HG03159 (cell line): ENCODE measurements around the gene SLC22A1.
"Not testable (repeated sequence)": the region's sequence is repeated elsewhere in the genome, so short reads cannot be mapped to it uniquely, and the experiment has no call there.

Experiments
- ATAC-seq: cut with Tn5 transposase; IDR thresholded peaks from one replicate; pipeline ENCODE4 v1.9.1; 2021; ENCODE audit warnings: mild to moderate bottlenecking, moderate library complexity; ENCODE audit not compliant: unreplicated experiment

Gene SLC22A1

DNA sequence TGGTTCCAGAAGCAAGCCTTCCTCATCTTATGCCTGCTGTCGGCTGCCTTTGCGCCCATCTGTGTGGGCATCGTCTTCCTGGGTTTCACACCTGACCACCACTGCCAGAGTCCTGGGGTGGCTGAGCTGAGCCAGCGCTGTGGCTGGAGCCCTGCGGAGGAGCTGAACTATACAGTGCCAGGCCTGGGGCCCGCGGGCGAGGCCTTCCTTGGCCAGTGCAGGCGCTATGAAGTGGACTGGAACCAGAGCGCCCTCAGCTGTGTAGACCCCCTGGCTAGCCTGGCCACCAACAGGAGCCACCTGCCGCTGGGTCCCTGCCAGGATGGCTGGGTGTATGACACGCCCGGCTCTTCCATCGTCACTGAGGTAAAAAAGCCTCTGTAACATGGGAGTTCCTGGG is 366 bp downstream of the SLC22A1 start:
- ATAC-seq, result no peak

DNA sequence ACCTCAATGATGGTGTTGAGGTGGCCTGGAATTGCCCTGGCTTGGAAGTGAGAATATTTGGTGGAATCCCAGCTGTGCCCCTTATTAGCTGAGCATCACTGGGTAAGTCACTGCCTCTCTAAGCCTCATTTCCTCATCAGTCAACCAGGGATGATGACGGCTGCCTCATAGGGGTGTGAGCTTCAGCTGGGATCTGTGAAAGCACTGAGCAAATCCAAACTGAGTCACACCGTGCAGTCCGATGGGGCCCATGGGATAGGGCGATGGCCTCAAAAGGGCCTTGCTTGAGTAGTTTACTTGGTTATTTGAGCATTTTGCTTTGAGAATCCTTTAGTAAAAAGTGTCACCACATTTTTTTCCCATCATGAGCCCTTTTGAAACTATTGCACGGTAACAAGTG is 1.1 kb downstream of the SLC22A1 start:
- ATAC-seq, result no peak

DNA sequence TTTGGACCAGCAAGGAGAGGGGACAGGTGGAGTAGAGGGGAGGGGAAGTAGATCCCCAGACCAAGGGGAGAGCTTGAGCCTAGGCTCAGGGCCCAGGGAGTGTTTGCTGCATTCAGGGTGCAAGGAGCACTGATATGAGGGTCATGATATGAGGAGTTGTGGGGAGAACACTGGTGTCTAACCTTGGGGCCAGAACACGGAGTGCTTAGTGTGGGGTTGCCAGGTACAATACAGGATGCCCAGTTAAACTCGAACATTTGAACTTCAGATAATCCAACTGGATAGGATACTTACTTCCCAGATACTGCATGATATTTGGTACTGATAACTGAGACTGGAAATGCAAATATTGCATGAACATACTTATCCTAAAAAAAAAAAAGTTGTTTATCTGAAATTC is 2.4 kb downstream of the SLC22A1 start:
- no peak for ATAC-seq

DNA sequence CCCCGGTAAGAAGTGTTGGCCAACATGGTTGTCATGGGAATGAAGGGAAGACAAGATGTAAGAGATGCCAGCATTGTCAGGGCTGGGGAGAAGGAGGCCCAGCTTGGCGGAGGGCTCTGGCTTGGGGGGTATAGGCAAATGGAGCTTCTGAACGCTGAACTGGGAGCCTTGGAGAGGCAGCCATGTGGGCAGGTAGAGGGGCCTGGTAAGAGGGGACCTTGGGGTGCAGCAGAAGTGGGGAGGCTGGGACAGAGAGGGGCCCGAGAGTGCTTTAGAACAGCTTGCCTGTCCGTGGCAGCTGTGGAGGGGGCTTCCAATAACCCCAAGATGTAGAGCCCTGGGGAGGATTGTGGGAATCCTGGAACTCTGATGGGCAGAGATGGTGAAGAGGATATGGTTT is 3.0 kb downstream of the SLC22A1 start:
- no peak for ATAC-seq

DNA sequence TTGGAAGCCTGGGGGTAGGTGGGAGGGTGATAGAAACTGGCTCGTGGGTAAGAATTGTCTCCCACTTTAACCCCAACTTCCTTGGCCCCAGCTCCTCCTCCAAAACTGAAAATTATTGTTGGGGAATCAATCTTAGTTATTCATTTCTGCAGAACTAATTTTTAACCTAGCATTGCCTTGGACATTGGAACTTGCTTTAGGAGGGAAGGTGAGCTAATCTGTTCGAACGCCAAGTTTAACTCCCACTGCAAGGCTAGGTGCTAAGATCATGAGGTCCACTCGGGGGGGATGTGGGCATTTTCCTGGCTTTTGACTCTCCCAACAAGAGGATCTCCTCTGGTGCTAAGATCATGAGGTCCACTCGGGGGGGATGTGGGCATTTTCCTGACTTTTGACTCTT is 3.5 kb downstream of the SLC22A1 start:
- not testable (repeated sequence) for ATAC-seq

DNA sequence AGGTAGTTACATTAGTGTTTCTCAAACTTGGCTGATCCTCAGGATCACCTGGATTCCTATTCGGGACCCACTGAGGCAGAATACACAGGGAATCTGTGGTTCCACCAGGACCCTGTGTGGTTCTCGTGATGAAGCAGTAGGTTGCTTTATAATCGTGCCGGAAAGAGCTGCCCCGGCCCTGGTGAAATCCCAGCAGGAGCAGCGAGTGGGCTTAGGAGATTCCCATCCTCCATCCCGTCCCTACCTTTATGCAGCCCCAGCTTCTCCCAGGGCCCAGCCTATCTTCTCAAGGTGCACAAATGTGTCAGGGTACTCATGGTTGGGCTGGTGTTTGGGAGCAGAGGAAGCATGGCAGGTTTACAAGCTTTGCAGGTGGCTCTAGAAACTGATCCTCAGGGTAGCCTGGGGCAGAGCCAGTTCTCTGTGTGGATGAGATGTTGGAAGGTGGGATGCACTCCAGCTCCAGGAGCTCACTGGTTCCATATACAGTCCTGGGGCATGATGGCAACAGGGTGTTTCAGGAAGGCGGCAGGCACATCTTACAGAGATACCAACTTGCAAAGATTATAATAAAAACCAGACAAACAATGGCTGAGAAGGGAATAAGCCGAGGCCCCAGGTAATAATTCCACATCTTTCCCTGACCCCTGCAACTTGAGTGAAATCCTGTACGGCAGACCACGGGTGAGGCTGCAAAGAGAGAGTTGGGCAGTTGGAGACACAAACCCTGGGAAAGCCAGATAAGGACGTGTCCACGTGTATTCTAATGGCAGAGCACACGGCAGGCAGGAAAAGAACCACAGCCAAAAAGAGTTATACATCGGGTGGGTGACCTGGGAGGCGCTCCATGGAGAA is 5.9 kb downstream of the SLC22A1 start:
- ATAC-seq, result no peak

DNA sequence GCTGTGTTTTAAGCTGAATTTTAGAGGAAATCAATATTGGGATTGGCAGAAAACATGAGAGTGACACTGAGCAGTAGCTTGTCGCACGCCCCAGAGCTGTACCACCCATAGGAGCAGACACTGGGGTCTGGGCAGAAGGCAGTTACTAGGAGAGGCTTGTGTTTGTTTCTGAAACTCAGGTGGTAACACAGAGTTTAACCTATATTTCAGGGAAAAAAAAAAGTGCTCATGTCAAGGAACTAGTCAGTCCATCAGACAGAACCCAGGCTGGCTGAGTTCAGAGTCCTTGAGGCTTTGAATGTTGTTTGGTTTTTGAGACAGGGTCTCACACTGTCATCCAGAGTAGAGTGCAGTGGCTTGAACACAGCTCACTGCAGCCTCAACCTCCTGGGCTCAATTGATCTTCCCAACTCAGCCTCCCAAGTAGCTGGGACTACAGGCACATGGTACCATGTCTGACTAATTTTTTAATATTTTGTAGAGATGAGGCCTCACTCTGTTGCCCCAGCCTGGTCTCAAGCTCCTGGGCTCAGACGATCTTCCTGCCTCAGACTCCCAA is 6.6 kb downstream of the SLC22A1 start:
- no peak for ATAC-seq

DNA sequence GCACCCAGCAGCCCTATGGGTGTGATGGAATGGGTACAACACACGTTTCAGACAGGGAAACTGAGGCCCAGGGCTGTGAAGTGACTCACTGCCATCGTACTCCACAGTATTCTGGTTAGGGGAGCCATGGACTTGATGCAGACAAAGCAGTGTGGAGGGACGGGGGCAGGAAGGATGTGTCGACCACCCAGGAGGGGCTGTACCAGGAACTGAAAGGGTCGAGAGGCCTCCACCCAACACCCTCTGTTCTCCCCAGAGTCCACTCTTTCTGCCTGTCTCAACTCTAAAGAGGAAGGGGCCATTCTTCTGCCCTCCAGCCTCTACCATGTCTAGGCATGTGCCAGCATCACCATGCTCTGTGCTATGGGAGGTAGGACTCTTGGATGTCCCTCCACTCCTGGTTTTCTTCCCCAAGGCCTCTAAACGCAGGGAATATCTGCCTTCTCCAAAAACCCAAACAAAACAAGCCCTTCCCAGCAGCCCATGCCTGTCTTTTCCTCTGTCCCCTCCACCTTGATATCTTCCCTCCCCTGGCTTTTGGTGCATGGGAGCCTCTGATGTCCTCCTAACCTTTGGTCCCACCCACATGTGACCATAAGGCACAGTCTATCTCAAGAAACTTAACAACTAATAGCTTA is 7.4 kb downstream of the SLC22A1 start:
- ATAC-seq, result no peak

DNA sequence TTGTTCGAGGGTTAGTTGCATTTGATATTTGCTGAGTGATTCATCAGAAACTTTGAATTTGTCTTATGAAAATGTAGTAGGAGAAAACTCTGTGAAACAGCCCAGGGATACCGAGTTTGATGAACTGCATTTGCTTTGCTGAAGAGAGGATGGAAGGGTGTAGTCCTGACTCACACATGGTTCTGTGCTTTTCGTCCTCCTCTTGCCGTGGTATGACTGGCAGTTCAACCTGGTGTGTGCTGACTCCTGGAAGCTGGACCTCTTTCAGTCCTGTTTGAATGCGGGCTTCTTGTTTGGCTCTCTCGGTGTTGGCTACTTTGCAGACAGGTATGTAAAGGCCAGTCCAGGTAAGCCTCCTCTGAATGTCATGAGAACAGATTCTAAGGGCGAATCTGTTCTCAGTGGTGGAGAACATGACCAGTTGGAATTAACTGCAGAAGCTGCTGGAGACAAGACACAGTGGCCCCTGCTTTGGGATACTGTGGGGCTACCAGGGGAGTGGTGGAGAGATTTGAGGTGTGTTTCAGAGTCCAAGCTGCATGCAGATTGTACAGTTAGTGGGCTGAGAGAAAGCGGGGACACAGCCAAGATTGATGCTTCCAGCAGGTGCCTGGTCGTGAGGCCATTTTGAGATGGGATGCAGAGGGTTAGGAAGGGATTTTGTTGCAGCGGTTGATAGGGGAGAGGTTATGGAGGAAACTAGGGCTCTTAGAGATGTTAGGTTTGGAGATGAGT is 8.4 kb downstream of the SLC22A1 start:
- no peak for ATAC-seq

DNA sequence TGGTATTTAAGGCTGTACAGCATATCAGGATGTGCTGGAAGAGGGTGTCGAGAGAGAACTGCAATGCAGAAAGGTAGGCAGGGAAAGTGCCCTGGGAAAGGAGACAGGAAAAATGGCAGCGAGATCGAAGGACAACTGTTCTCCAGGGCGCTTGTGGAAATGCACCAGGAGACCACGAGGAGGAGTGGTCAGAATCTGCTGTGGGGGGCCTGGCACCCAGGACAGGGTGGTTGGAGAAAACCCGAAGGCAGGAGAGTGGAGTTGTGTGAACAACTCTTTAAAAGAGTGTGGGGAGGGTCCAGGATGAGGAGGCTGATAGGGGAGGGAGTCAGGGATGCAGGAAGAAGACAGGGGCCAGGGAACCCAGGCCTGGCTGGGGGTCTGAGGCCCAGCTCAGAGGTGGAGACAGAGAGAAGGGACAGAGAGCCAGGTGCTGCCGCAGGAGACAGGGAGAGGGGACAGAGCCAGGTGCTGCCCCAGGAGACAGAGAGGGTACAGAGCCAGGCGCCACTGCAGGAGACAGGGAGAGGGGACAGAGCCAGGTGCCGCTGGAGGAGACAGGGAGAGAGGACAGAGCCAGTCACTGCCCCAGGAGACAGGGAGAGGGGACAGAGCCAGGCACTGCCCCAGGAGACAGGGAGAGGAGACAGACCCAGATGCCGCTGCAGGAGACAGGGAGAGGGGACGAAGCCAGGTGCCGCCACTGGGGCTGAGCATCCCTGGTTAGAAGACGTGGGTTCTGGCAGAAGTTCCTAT is 9.3 kb downstream of the SLC22A1 start:
- no peak for ATAC-seq

DNA sequence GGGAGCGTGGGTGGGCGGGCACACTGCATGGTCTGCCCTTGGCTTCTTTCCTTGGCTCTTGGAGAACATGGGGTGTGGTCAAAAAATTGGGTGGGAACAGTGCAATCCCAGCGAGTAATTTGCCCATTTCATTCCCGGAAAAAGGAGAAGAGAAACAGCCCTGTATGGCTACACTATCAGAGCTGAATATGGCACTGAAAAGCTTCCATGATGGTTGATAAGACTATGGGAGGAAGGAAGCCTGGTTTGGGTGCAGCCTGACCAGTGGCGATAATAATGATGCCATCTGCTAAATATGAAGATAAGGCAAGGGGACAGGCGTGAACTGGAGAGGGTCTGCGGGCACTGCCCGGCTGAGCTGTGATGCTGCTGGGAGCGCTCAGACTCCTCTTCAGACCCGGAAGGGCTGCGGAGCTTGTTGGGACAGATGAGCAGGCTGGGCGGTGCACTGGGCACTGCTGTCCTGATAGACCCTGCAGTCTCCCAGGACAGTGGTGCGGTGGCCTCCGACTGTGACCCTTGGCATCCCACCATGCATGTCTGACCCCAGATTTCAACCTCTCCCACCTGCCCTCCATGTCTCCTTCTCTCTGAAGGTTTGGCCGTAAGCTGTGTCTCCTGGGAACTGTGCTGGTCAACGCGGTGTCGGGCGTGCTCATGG is 10.2 kb downstream of the SLC22A1 start:
- ATAC-seq, result no peak

DNA sequence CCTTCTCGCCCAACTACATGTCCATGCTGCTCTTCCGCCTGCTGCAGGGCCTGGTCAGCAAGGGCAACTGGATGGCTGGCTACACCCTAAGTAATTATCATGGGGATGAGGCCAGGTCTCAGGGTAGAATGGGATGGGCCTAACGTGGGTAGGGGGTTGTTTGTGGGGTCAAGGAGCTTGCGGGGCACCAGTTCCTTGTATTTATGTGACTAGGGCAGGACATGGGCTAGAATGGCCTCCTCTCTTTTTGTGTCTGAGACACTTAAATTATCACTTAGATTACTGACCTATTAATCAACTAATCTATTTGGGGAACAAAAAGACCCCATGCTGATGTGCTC is 10.7 kb downstream of the SLC22A1 start:
- ATAC-seq, result no peak

DNA sequence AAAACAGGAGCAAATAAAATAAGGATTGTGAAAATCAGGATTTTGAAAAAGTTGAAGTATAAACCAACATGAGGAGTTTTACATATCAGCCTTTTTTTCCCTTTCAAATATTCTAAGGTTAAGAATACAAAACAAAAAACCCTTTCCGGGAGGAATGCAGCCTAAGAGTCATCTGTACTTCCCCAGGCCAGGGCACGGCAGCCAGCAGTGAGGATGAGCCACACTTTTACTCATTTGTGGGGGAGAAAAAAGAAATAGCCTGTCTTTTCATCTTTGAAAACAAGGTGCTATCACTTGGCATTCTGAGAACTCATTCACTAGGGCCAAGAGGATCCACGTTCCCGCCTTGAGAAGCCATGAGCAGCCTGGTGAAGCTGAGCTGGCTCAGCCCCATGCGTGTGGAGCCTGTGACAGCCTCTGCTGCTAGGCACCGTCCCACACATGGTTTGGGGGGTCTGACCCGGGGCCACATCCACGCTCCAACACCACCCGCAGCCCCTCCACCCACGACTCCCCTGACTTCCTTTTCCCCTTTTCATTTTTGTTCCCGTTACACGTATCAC is 11.2 kb downstream of the SLC22A1 start:
- no peak for ATAC-seq

DNA sequence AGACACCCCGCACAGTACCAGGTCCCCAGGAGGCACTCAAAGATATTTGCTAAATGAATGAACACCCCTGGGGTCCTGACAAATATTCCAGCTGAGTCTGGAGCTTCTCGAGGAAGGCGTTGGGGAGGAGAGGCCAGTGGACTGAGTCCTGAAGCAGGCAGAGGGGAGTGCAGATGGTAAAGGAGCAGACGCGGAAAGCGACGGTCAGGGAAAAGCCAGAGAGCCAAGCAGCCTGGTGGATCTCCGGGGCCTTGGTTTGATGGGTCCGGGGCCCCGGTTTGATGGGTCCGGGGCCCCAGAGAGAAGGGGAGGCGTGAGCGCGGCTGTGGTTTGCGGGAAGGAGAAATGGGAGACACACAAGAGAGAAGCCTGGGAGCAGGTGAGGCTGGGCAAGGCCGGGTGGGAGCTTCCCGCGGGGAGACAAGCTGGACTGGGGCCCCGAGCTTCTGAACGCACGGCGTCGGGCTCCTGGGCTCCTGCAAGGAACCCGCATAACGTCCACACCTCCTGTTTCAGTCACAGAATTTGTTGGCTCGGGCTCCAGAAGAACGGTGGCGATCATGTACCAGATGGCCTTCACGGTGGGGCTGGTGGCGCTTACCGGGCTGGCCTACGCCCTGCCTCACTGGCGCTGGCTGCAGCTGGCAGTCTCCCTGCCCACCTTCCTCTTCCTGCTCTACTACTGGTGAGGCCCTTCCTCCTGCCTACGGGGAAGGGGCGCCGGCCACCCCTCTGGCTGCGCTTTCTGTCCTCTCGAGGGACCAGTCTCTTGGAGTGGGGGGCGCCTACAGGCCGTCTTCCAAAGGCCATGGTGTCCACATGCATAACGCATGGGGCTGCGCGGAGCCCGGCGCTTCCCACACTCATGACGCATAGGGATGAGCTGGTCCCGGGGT is 12.1 kb downstream of the SLC22A1 start:
- ATAC-seq, result no peak

DNA sequence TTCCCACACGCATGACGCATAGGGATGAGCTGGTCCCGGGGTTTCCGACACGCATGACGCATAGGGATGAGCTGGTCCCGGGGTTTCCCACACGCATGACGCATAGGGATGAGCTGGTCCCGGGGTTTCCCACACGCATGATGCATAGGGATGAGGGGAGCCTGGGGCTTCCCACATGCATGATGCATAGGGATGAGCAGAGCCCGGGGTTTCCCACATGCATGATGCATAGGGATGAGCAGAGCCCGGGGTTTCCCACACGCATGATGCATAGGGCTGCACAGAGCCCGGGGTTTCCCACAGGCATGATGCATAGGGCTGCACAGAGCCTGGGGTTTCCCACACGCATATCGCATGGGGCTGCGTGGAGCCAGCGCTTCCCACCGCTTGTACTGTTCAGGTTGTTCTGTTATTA is 12.7 kb downstream of the SLC22A1 start:
- ATAC-seq, result not testable (repeated sequence)

DNA sequence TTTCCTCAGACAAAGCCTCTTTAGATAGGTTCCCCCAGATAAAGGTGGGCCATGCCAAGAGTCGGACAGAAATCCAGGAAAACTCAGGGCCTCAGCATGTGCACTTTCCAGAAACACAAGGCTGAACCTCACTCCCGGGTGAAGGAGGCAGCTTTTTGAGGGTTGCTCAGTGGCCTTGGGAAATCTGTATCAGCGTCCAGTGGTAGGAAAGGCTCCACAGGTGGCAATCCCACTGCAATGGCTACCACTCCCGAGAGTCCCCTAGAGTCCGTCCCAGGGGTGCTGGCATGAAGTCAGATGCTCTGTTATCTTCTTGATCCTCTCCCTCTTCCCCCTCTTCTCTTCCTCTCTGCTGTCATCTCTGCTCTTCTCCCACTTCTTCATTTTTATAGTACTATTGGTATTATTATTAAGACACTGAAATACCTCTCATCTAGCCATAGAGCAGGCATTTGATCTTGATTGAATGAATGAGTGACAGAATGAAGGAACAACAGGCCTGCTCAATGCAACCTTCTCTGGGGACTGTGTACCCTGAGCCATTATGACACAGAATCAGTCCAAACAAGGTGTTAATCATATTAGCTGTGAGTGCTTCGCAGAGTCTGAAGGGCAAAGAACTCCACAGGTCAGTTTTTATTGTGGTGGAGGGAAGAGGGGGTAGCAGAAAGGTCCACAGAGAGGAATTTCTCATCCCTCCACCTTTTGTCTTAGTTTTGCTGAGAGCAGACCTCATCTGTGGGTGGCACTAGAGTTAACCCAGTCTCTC is 13.3 kb downstream of the SLC22A1 start:
- ATAC-seq, result no peak

DNA sequence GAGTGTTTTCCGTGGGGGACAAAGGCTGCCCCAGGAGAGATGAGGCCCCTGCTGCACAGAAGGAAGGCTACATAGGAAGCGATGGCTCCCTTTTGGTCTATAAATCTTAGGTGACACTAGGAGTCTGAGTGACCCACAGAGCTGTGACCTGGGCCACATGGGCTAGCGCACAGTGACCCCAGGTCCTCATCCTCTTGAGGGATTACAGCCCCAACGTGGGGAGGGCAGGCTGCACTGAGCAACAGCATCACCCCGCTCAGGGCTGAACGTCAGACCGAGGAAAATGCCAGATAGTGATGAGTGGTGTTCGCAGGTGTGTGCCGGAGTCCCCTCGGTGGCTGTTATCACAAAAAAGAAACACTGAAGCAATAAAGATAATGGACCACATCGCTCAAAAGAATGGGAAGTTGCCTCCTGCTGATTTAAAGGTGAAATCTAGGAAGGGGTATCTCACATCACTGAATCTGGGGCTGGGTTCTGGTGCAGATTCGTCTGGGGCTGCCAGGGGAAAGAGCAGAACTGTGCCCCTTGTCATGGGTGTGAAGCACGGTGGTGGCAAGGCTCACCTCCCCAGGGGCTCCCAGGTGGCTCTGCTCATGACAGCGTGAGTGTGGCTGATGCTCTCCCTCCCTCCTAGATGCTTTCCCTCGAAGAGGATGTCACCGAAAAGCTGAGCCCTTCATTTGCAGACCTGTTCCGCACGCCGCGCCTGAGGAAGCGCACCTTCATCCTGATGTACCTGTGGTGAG is 14.5 kb downstream of the SLC22A1 start:
- ATAC-seq, result no peak
